IMR-90 (cell line): ENCODE results near the gene SEMA3G. TPM values are rescaled to one million over a fixed set of nuclear protein-coding genes. Genes with fewer than 3 reads are reported as not detected.
A peak's percentile ranks its signal among the peaks of the same experiment; 100 is the strongest.

ENCODE experiments used
- ATAC-seq: fragments of 200-7000 bp; cut with Tn5 transposase; 2 replicates; pipeline ENCODE4 v1.9.1; 2020; ENCODE audit warnings: low read depth, mild to moderate bottlenecking, moderate library complexity
- BruUV-seq: library from RNA; stranded (reverse); fragments of 400-500 nt; replicated peaks from 2 replicates; lab custom pipeline; 2021; lab: Mats Ljungman, UMichigan
- CTCF ChIA-PET: fragments of 300-600 bp; formaldehyde crosslinking; extraction: SDS; loops from one replicate; lab custom pipeline; 2021; ENCODE audit warnings: antibody characterized with exemption; lab: Yijun Ruan, JAX
- POLR2A ChIA-PET: fragments of 300-600 bp; sonication (Branson Sonifier 250); formaldehyde crosslinking; loops from one replicate; lab custom pipeline; 2022; ENCODE audit warnings: antibody characterized with exemption; ENCODE audit not compliant: unreplicated experiment; lab: Charles Lee
- DNase-seq: peaks from one replicate; pipeline ENCODE4 v3.0.0; 2013
- H2AFZ ChIP-seq: replicated peaks from 2 replicates; pipeline ENCODE3; 2013; ENCODE audit warnings: low read length, mild to moderate bottlenecking; ENCODE audit not compliant: poor library complexity
- H2AK5ac ChIP-seq: 2 replicates; pipeline ENCODE4 v1.6.1; 2013; ENCODE audit warnings: low read depth, low read length, inconsistent platforms
- H2AK9ac ChIP-seq: replicated peaks from 2 replicates; pipeline ENCODE3; 2013; ENCODE audit warnings: mild to moderate bottlenecking, low read depth, low read length, moderate library complexity; ENCODE audit not compliant: poor library complexity
- H2BK120ac ChIP-seq: 2 replicates; pipeline ENCODE4 v1.6.1; 2013; ENCODE audit warnings: low read depth, low read length, inconsistent platforms
- H2BK15ac ChIP-seq: 3 replicates; pipeline ENCODE4 v1.6.1; 2013; ENCODE audit warnings: low read depth, low read length, inconsistent platforms
- H2BK20ac ChIP-seq: 2 replicates; pipeline ENCODE4 v1.6.1; 2013; ENCODE audit warnings: low read depth, mild to moderate bottlenecking, inconsistent platforms, low read length, moderate library complexity
- H2BK5ac ChIP-seq: 2 replicates; pipeline ENCODE4 v1.6.1; 2013; ENCODE audit warnings: mild to moderate bottlenecking, low read depth, low read length, inconsistent platforms; ENCODE audit not compliant: poor library complexity, severe bottlenecking
- H3K14ac ChIP-seq: replicated peaks from 2 replicates; pipeline ENCODE4 v1.6.1; 2013; ENCODE audit warnings: low read depth, low read length, inconsistent platforms
- H3K18ac ChIP-seq: 2 replicates; pipeline ENCODE4 v1.6.1; 2013; ENCODE audit warnings: low read depth, low read length, control low read depth
- H3K23ac ChIP-seq: 2 replicates; pipeline ENCODE4 v1.6.1; 2013; ENCODE audit warnings: low read depth, low read length, inconsistent platforms
- H3K27ac ChIP-seq: 2 replicates; pipeline ENCODE4 v1.5.1; 2013; ENCODE audit warnings: mild to moderate bottlenecking, control low read depth, low read length; ENCODE audit not compliant: insufficient read depth
- H3K27me3 ChIP-seq: 2 replicates; pipeline ENCODE4 v1.6.1; 2013; ENCODE audit warnings: low read length; ENCODE audit not compliant: control insufficient read depth, insufficient read depth
- H3K36me3 ChIP-seq: 2 replicates; pipeline ENCODE4 v1.6.1; 2013; ENCODE audit warnings: low read length, mixed read lengths; ENCODE audit not compliant: control insufficient read depth, insufficient read depth
- H3K4ac ChIP-seq: 2 replicates; pipeline ENCODE4 v1.6.1; 2013; ENCODE audit warnings: low read depth, low read length, inconsistent platforms
- H3K4me1 ChIP-seq: 2 replicates; pipeline ENCODE4 v1.6.1; 2013; ENCODE audit warnings: low read length, mixed read lengths; ENCODE audit not compliant: control insufficient read depth, insufficient read depth
- H3K4me2 ChIP-seq: 2 replicates; pipeline ENCODE4 v1.6.1; 2013; ENCODE audit warnings: low read depth, mild to moderate bottlenecking, control low read depth, low read length, moderate library complexity
- H3K4me3 ChIP-seq: 2 replicates; pipeline ENCODE4 v1.5.1; 2013; ENCODE audit warnings: low read depth, mild to moderate bottlenecking, control low read depth, low read length, moderate library complexity; ENCODE audit not compliant: insufficient read depth
- H3K56ac ChIP-seq: 2 replicates; pipeline ENCODE4 v1.6.1; 2013; ENCODE audit warnings: low read length, inconsistent platforms; ENCODE audit not compliant: insufficient read depth; ENCODE audit errors: extremely low read depth
- H3K79me1 ChIP-seq, 2 experiments: 2 replicates each; pipeline ENCODE4 v1.6.1; 2013; ENCODE audit warnings: low read length in 2 of 2, inconsistent platforms in 1 of 2, low read depth in 1 of 2
- H3K9ac ChIP-seq: 2 replicates; pipeline ENCODE4 v1.6.1; 2013; ENCODE audit warnings: low read depth, low read length, control low read depth
- H3K9me1 ChIP-seq: 2 replicates; pipeline ENCODE4 v1.6.1; 2013; ENCODE audit warnings: low read length, inconsistent platforms; ENCODE audit not compliant: insufficient read depth
- H3K9me3 ChIP-seq: 2 replicates; pipeline ENCODE4 v1.6.1; 2013; ENCODE audit warnings: low read length; ENCODE audit not compliant: control insufficient read depth, insufficient read depth
- H4K20me1 ChIP-seq: 2 replicates; pipeline ENCODE4 v1.6.1; 2013; ENCODE audit warnings: low read length, inconsistent platforms; ENCODE audit not compliant: insufficient read depth
- H4K5ac ChIP-seq: 2 replicates; pipeline ENCODE4 v1.6.1; 2013; ENCODE audit warnings: mild to moderate bottlenecking, low read depth, low read length, control low read depth
- H4K8ac ChIP-seq, 2 experiments: 2 replicates each; pipeline ENCODE4 v1.6.1; 2013; ENCODE audit warnings: low read depth in 2 of 2, low read length in 2 of 2, control low read depth in 1 of 2, inconsistent platforms in 1 of 2
- H4K91ac ChIP-seq: 2 replicates; pipeline ENCODE4 v1.6.1; 2013; ENCODE audit warnings: low read depth, low read length, inconsistent platforms; ENCODE audit not compliant: insufficient read depth
- CEBPB ChIP-seq: IDR thresholded peaks from 2 replicates; pipeline ENCODE4 v1.6.1; 2012; ENCODE audit warnings: low read depth, low read length, improper control_type of control experiment
- FOS ChIP-seq: fragments of 150-350 bp; IDR thresholded peaks from 2 replicates; pipeline ENCODE4 v1.6.1; 2016; ENCODE audit warnings: low read depth, low read length
- NFE2L2 ChIP-seq: fragments of 150-350 bp; IDR thresholded peaks from 2 replicates; pipeline ENCODE4 v1.6.1; 2016; ENCODE audit warnings: low read depth, mild to moderate bottlenecking, low read length
- SMC3 ChIP-seq: fragments of 150-350 bp; IDR thresholded peaks from 2 replicates; pipeline ENCODE4 v1.6.1; 2016; ENCODE audit warnings: low read depth, mild to moderate bottlenecking, antibody characterized with exemption, low read length, moderate library complexity
- WGBS, 2 experiments: methylation state at CpG; one replicate each; pipeline versions ENCODE4 v1.1.5 to v1.1.7; 2013; ENCODE audit warnings: missing lambda C conversion rate in 2 of 2; ENCODE audit not compliant: insufficient read length in 1 of 2; ENCODE audit errors: extremely low coverage in 2 of 2; 5-methylcytosine and 5-hydroxymethylcytosine counted together
- dilution Hi-C: fragments of 300-500 bp; cut with HindIII; formaldehyde crosslinking; loops from one replicate; pipeline ENCODE4 v1.14.3; 2018; ENCODE audit warnings: low sequenced_read_pairs; ENCODE audit not compliant: unreplicated experiment
- in situ Hi-C: fragments of 300-500 bp; cut with MboI; formaldehyde crosslinking; loops from 3 replicates; pipeline ENCODE4 v1.14.3; 2019; ENCODE audit warnings: low sequenced_read_pairs, inconsistent platforms, mixed read lengths
- intact Hi-C: fragments of 100-400 bp; cut with micrococcal nuclease; formaldehyde crosslinking; loops from 2 replicates; pipeline ENCODE4 v1.10.0; 2022
- polyA plus RNA-seq, 3 experiments: library from polyadenylated mRNA; depleted of rRNA; stranded (reverse); fragments of >200 nt; gene quantifications; 2 replicates each; pipeline ENCODE4 v1.2.3, GENCODE V29; 2012; ENCODE audit warnings: low replicate concordance in 1 of 3
- total RNA-seq: library from RNA; depleted of rRNA; stranded (reverse); fragments of >200 nt; gene quantifications from 2 replicates; pipeline ENCODE4 v1.2.3, GENCODE V29; 2012
- TF ChIP-seq, protein P1 (sequence below): fragments of 150-350 bp; IDR thresholded peaks from 2 replicates; pipeline ENCODE4 v1.6.1; 2017; ENCODE audit warnings: mild to moderate bottlenecking, antibody characterized with exemption, low read length, low read depth
- TF ChIP-seq, protein P2 (sequence below): fragments of 150-350 bp; IDR thresholded peaks from 2 replicates; pipeline ENCODE4 v1.6.1; 2016; ENCODE audit warnings: low read depth, mild to moderate bottlenecking, low read length, moderate library complexity, borderline replicate concordance

Gene SEMA3G
- total and polyA plus RNA-seq, 2 of the 4 experiments (the other 2 are of a cell fraction) = 0.07 TPM; not detected in 1

DNA sequence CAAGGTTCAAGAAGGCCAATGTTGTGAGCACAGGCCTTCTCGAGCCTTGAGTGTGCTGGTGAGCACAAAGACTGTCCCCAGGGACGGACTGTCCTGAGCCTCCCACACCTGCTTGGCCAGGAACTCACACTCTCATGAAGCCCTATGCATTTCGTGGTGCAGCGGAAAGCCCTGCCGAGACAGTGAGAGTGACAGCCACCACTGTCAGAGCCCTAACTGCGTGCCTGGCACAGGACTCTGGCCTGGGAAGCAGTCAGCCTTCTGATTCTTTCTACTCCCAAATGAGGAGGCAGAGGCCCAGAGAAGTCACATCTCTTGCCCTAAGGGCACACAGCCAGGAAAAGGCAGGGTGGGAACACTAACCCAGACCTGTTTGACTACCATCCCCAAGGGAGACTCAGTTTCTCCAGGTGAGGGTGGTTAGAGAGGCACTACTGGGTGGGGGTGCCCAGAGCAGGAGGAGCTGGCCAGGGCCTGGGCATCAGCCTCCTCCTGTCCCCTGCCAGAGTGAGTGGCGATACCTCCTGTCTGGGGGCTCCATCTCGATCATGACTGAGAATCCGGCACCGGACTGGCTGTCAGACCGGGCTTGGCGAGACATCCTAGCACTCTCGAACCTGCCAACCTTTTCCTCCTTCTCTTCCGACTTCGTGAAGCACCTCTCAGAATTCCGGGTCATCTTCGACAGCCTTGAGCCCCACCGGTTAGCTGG, 50.8 kb downstream of the SEMA3G start:
- H3K18ac ChIP-seq = no peak overlapping the region
- no peak overlapping the region for H4K91ac ChIP-seq
- H2BK5ac ChIP-seq = no peak overlapping the region
- CTCF ChIA-PET = no interaction called here
- no peaks in the 10 kb centered on the region for H3K9me3 ChIP-seq
- no peaks in the 10 kb centered on the region for H3K79me1 ChIP-seq
- no peak overlapping the region for H2BK120ac ChIP-seq
- ATAC-seq (no peak), DNase-seq (no peak)
- H2AK5ac ChIP-seq = no peak overlapping the region
- intact Hi-C loops (no loop called here), in situ Hi-C loops (no loop called here), dilution Hi-C loops (no loop called here)
- H3K23ac ChIP-seq = no peak overlapping the region
- H3K4me3 ChIP-seq = no peak overlapping the region
- H3K9ac ChIP-seq = no peak overlapping the region
- peaks cover 1% of the 10 kb centered on the region; the same call in 1 of the 2 replicates for H3K36me3 ChIP-seq
- no peak overlapping the region for H4K5ac ChIP-seq
- no peaks in the 10 kb centered on the region; the same call in 1 of the 2 replicates for H4K20me1 ChIP-seq
- TF ChIP-seq CEBPB (no peak), FOS (no peak), NFE2L2 (no peak), SMC3 (no peak)
- TF ChIP-seq, protein P1, sequence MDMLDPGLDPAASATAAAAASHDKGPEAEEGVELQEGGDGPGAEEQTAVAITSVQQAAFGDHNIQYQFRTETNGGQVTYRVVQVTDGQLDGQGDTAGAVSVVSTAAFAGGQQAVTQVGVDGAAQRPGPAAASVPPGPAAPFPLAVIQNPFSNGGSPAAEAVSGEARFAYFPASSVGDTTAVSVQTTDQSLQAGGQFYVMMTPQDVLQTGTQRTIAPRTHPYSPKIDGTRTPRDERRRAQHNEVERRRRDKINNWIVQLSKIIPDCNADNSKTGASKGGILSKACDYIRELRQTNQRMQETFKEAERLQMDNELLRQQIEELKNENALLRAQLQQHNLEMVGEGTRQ = no peak
- TF ChIP-seq, protein P2, sequence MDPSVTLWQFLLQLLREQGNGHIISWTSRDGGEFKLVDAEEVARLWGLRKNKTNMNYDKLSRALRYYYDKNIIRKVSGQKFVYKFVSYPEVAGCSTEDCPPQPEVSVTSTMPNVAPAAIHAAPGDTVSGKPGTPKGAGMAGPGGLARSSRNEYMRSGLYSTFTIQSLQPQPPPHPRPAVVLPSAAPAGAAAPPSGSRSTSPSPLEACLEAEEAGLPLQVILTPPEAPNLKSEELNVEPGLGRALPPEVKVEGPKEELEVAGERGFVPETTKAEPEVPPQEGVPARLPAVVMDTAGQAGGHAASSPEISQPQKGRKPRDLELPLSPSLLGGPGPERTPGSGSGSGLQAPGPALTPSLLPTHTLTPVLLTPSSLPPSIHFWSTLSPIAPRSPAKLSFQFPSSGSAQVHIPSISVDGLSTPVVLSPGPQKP = no peak
- no peaks in the 10 kb centered on the region for H3K4me1 ChIP-seq
- no peak overlapping the region for H2AFZ ChIP-seq
- no peak overlapping the region for H3K14ac ChIP-seq
- no TSS peak for BruUV-seq
- no peak overlapping the region for H2BK20ac ChIP-seq
- H3K27ac ChIP-seq = no peak overlapping the region
- H3K9me1 ChIP-seq = no peaks in the 10 kb centered on the region
- H2BK15ac ChIP-seq = no peak overlapping the region
- H3K27me3 ChIP-seq = no peaks in the 10 kb centered on the region; the same call in 1 of the 2 replicates
- POLR2A ChIA-PET = no interaction called here
- no peak overlapping the region for H3K56ac ChIP-seq
- H3K4ac ChIP-seq = no peak overlapping the region
- 88% methylated on average over 11 of the region's 18 CpGs; no CpG with 5 or more reads in 1 of the 2 experiments for WGBS, 2 experiments
- H2AK9ac ChIP-seq = peak overlapping the region; percentile 28
- H4K8ac ChIP-seq = no peak overlapping the region
- no peak overlapping the region for H3K4me2 ChIP-seq
